Skeletal muscle tissue (tissue), 4 donors: ENCODE measurements around the gene NFATC1. TPM values are rescaled to one million over a fixed set of nuclear protein-coding genes. Genes with fewer than 3 reads are reported as not detected.

Experiments used
- H3K27ac ChIP-seq: one replicate; pipeline ENCODE4 v1.7.0; 2013; ENCODE audit warnings: mild to moderate bottlenecking, low read depth, low read length, inconsistent platforms
- H3K27me3 ChIP-seq, 3 donors: one replicate each; pipeline ENCODE4 v1.7.0; 2013; ENCODE audit warnings: low read length in 3 of 3; ENCODE audit not compliant: control insufficient read depth in 3 of 3, insufficient read depth in 3 of 3
- H3K36me3 ChIP-seq, 3 donors: one replicate each; pipeline ENCODE4 v1.7.0; 2013; ENCODE audit warnings: low read length in 3 of 3; ENCODE audit not compliant: control insufficient read depth in 3 of 3, insufficient read depth in 3 of 3
- H3K4me1 ChIP-seq, 3 donors: one replicate each; pipeline ENCODE4 v1.7.0; 2013; ENCODE audit warnings: low read length in 3 of 3, mild to moderate bottlenecking in 3 of 3; ENCODE audit not compliant: control insufficient read depth in 3 of 3, insufficient read depth in 3 of 3
- H3K4me3 ChIP-seq, 3 donors: one replicate each; pipeline ENCODE4 v1.7.0; 2013; ENCODE audit warnings: low read length in 3 of 3
- H3K9ac ChIP-seq, 3 donors: one replicate each; pipeline ENCODE4 v1.7.0; 2013; ENCODE audit warnings: low read length in 3 of 3, mild to moderate bottlenecking in 3 of 3, moderate library complexity in 2 of 3, low read depth in 1 of 3
- H3K9me3 ChIP-seq, 3 donors: one replicate each; pipeline ENCODE4 v1.7.0; 2013; ENCODE audit warnings: low read length in 3 of 3; ENCODE audit not compliant: control insufficient read depth in 3 of 3
- total RNA-seq: library from RNA; depleted of rRNA; stranded (reverse); fragments of >200 nt; gene quantifications from one replicate; pipeline ENCODE4 v1.2.3, GENCODE V29; 2014
- donor health status: Osteomylitis.

NFATC1 gene
- total RNA-seq, result 10.4 TPM

- peak within 1 kb of the TSS; percentile 57 to 80 (median 79) for H3K9ac ChIP-seq
- peak within 1 kb of the TSS; percentile 48 to 81 (median 81) for H3K4me3 ChIP-seq
- no peaks in the 10 kb centered on the region for H3K36me3 ChIP-seq
- H3K27me3 ChIP-seq, result peaks cover 0 to 3% (median 0%) of the 10 kb centered on the region in 3 donors
- peaks cover 18 to 34% (median 20%) of the 10 kb centered on the region in 3 donors for H3K4me1 ChIP-seq
- peak within 1 kb of the TSS; percentile 97 for H3K27ac ChIP-seq
- no peaks in the 10 kb centered on the region for H3K9me3 ChIP-seq
Measured at GRCh38 chr18:79395761-79396404, at the start of gene NFATC1. Gene NFATC1 (plus strand): TSS chr18:79395930. CDS start chr18:79396225, 295 bp downstream.

GRCh38 chr18:79345981-79346380, 49.7 kb upstream of the NFATC1 start:
- Histone ChIP-seq H3K36me3 (peaks cover 48 to 60% (median 58%) of the 10 kb centered on the region in 3 donors), H3K27me3 (no peaks in the 10 kb centered on the region), H3K4me1 (no peaks in the 10 kb centered on the region), H3K9me3 (no peaks in the 10 kb centered on the region), H3K27ac (no peak overlapping the region), H3K4me3 (no peak overlapping the region), H3K9ac (no peak overlapping the region)

GRCh38 chr18:79348066-79348465, 47.7 kb upstream of the NFATC1 start:
- Histone ChIP-seq H3K4me1 (no peaks in the 10 kb centered on the region), H3K9me3 (no peaks in the 10 kb centered on the region), H3K4me3 (no peak overlapping the region), H3K27me3 (no peaks in the 10 kb centered on the region), H3K9ac (no peak overlapping the region), H3K27ac (no peak overlapping the region), H3K36me3 (peaks cover 51 to 60% (median 55%) of the 10 kb centered on the region in 3 donors)

- H3K27me3 ChIP-seq, result no peaks in the 10 kb centered on the region
- H3K36me3 ChIP-seq, result peaks cover 23 to 26% (median 25%) of the 10 kb centered on the region in 3 donors
- no peaks in the 10 kb centered on the region for H3K9me3 ChIP-seq
- no peaks in the 10 kb centered on the region for H3K4me1 ChIP-seq
- H3K27ac ChIP-seq, result no peak overlapping the region
- H3K9ac ChIP-seq, result no peak overlapping the region
- H3K4me3 ChIP-seq, result no peak overlapping the region
Measured at GRCh38 chr18:79352432-79352831, 43.3 kb upstream of the NFATC1 start.

- no peaks in the 10 kb centered on the region for H3K9me3 ChIP-seq
- H3K4me1 ChIP-seq, result no peaks in the 10 kb centered on the region
- H3K36me3 ChIP-seq, result peaks cover 17 to 21% (median 18%) of the 10 kb centered on the region in 3 donors
- no peak overlapping the region for H3K27ac ChIP-seq
- no peak overlapping the region for H3K4me3 ChIP-seq
- no peaks in the 10 kb centered on the region for H3K27me3 ChIP-seq
- H3K9ac ChIP-seq, result no peak overlapping the region
Measured at GRCh38 chr18:79353267-79353666, 42.5 kb upstream of the NFATC1 start.

GRCh38 chr18:79354350-79354749, 41.4 kb upstream of the NFATC1 start:
- Histone ChIP-seq H3K4me1 (no peaks in the 10 kb centered on the region), H3K9me3 (no peaks in the 10 kb centered on the region), H3K36me3 (peaks cover 17 to 21% (median 18%) of the 10 kb centered on the region in 3 donors), H3K27ac (no peak overlapping the region), H3K4me3 (no peak overlapping the region), H3K9ac (no peak overlapping the region), H3K27me3 (no peaks in the 10 kb centered on the region)

- no peak overlapping the region for H3K9ac ChIP-seq
- H3K36me3 ChIP-seq, result peaks cover 12 to 20% (median 16%) of the 10 kb centered on the region in 3 donors
- no peaks in the 10 kb centered on the region for H3K4me1 ChIP-seq
- H3K27ac ChIP-seq, result no peak overlapping the region
- no peaks in the 10 kb centered on the region for H3K9me3 ChIP-seq
- no peak overlapping the region for H3K4me3 ChIP-seq
- H3K27me3 ChIP-seq, result no peaks in the 10 kb centered on the region
Measured at GRCh38 chr18:79355433-79356335, 40.0 kb upstream of the NFATC1 start.

- Histone ChIP-seq H3K36me3 (peaks cover 18 to 25% (median 22%) of the 10 kb centered on the region in 3 donors), H3K4me1 (no peaks in the 10 kb centered on the region), H3K9me3 (no peaks in the 10 kb centered on the region), H3K9ac (no peak overlapping the region), H3K27ac (no peak overlapping the region), H3K27me3 (no peaks in the 10 kb centered on the region), H3K4me3 (no peak overlapping the region)
Measured at GRCh38 chr18:79356435-79356834, 39.3 kb upstream of the NFATC1 start.

GRCh38 chr18:79360933-79361332, 34.8 kb upstream of the NFATC1 start:
- H3K9me3 ChIP-seq, result no peaks in the 10 kb centered on the region
- H3K9ac ChIP-seq, result no peak overlapping the region
- no peaks in the 10 kb centered on the region for H3K4me1 ChIP-seq
- no peaks in the 10 kb centered on the region for H3K27me3 ChIP-seq
- H3K27ac ChIP-seq, result no peak overlapping the region
- H3K36me3 ChIP-seq, result peaks cover 20 to 44% (median 31%) of the 10 kb centered on the region in 3 donors
- no peak overlapping the region for H3K4me3 ChIP-seq
